SK-N-MC (cell line): ENCODE data around the gene WIPF3.

ENCODE experiments used
- EZH2 ChIP-seq: fragments of 200-600 bp; sonication (generic); IDR thresholded peaks from one replicate; pipeline ENCODE4 v1.6.1; 2017; ENCODE audit warnings: antibody characterized with exemption
- FOXP2 ChIP-seq: optimal IDR thresholded peaks from 2 replicates; pipeline ENCODE3; 2011; ENCODE audit warnings: mild to moderate bottlenecking, moderate library complexity; ENCODE audit not compliant: insufficient read depth; ENCODE audit errors: extremely low read length, control extremely low read depth
- POLR2AphosphoS5 ChIP-seq: IDR thresholded peaks from 2 replicates; pipeline ENCODE4 v1.6.1; 2012; ENCODE audit warnings: mild to moderate bottlenecking, low read depth, low read length, borderline replicate concordance

DNA sequence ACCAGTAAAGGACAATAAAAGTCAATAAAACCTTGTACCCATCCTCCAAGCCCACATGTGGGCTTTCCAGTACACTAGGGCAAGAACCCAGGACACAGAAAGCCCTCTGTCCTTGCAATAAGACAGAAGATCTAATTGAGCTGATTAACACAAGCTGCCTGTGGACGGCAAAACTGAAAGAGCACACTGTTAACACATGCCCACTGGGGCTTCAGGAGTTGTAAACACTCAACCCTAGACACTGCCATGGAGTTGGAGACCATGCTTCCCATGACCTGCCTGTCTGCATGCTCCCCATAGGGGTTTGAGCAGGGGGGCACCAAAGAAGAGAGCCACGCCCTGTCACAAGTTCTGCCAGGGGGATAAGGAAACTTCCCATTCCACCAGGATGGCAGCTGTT is 22.6 kb upstream of the WIPF3 start:
- no peak for TF ChIP-seq EZH2
- TF ChIP-seq POLR2AphosphoS5 = no peak
- no peak for TF ChIP-seq FOXP2
